Measurements from ENCODE around the gene DDI2.
"Not testable (repeated sequence)": the region's sequence is repeated elsewhere in the genome, so short reads cannot be mapped to it uniquely, and the experiment has no call there.

Gene DDI2

DNA sequence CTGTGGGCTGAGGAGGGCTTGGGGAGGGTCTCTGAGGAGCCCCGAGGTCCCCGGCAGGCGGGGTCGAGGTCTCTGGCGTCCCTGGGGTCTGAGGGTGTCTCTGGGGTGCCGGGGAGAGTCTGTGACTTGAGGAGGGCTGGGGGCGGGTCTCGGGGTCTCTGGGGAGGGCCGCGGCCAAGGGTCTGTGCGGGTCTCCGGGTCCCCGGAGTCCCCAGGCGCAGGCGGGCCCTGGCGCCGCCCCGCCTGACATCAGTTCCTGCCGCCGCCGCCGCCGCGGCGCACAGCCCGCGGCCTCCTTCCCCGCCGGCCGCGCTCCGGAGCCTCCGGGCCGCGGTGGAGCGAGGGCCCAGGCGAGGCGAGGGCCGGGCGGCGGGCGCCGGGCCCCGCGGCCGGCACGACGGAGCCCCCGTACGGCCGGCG lies 66.8 kb downstream of the DDI2 start, which contains the start of gene PLEKHM2:
Gene PLEKHM2 (plus strand): TSS at position 279 of the 420 bp plus-strand sequence. CDS start 239 bp downstream, outside the sequence.
- H3K27ac ChIP-seq (ENCODE audit: low read length), result peak within 1 kb of the TSS; percentile 87
- H3K4me1 ChIP-seq (ENCODE audit: control insufficient read depth in 1 of 2, insufficient read depth in 2 of 2, low read length in 2 of 2), result peaks cover 9 to 17% of the 10 kb centered on the region in 2 donors
- H3K9me3 ChIP-seq (ENCODE audit: control insufficient read depth in 1 of 2, low read length in 2 of 2), result no peaks in the 10 kb centered on the region
- H3K4me3 ChIP-seq (ENCODE audit: low read depth in 1 of 2, low read length in 2 of 2), result peak within 1 kb of the TSS; percentile 85 to 86
- peaks cover 0 to 4% of the 10 kb centered on the region in 2 donors for H3K36me3 ChIP-seq (ENCODE audit: control insufficient read depth in 1 of 2, insufficient read depth in 2 of 2, low read length in 2 of 2)
- H3K27me3 ChIP-seq (ENCODE audit: low read depth, low read length), result no peaks in the 10 kb centered on the region

- Histone ChIP-seq H3K27ac (ENCODE audit: low read length) (peak overlapping the region; percentile 84), H3K27me3 (ENCODE audit: low read depth, low read length) (no peaks in the 10 kb centered on the region), H3K4me1 (ENCODE audit: control insufficient read depth in 1 of 2, insufficient read depth in 2 of 2, low read length in 2 of 2) (peaks cover 9 to 17% of the 10 kb centered on the region in 2 donors), H3K9me3 (ENCODE audit: control insufficient read depth in 1 of 2, low read length in 2 of 2) (no peaks in the 10 kb centered on the region), H3K4me3 (ENCODE audit: low read depth in 1 of 2, low read length in 2 of 2) (peak overlapping the region; percentile 85 to 86), H3K36me3 (ENCODE audit: control insufficient read depth in 1 of 2, insufficient read depth in 2 of 2, low read length in 2 of 2) (peaks cover 0 to 4% of the 10 kb centered on the region in 2 donors)
Observed at GRCh38 chr1:15684468-15685291, 67.4 kb downstream of the DDI2 start.

GRCh38 chr1:15685820-15686219 lies 68.6 kb downstream of the DDI2 start:
- H3K9me3 ChIP-seq (ENCODE audit: control insufficient read depth in 1 of 2, low read length in 2 of 2), result no peaks in the 10 kb centered on the region
- H3K27me3 ChIP-seq (ENCODE audit: low read depth, low read length), result no peaks in the 10 kb centered on the region
- H3K4me1 ChIP-seq (ENCODE audit: control insufficient read depth in 1 of 2, insufficient read depth in 2 of 2, low read length in 2 of 2), result peaks cover 11 to 20% of the 10 kb centered on the region in 2 donors
- H3K36me3 ChIP-seq (ENCODE audit: control insufficient read depth in 1 of 2, insufficient read depth in 2 of 2, low read length in 2 of 2), result peaks cover 0 to 4% of the 10 kb centered on the region in 2 donors
- peak overlapping the region; percentile 84 for H3K27ac ChIP-seq (ENCODE audit: low read length)
- H3K4me3 ChIP-seq (ENCODE audit: low read depth in 1 of 2, low read length in 2 of 2), result peak overlapping the region; percentile 85 to 86

DNA sequence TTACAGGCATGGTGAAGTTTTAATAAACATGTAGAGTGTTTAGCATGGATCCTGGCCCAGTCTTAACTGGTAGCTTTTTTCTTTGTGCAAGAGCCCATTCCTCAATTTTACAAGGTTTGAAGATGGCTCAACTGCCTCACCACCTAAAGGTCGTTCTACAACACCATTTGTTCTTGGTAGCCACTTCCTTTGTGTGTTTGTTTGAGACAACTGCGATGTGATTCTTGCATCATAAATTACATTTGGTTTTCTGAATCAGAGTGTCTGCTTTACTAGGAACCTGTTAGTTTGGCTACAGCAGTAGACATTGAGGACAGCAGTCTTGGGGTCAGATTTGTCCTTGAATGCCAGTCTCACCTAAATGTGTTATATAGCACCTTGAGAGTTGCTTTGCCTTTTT lies 70.2 kb downstream of the DDI2 start:
- Histone ChIP-seq H3K36me3 (ENCODE audit: control insufficient read depth in 1 of 2, insufficient read depth in 2 of 2, low read length in 2 of 2) (peaks cover 0 to 4% of the 10 kb centered on the region in 2 donors), H3K27me3 (ENCODE audit: low read depth, low read length) (no peaks in the 10 kb centered on the region), H3K27ac (ENCODE audit: low read length) (no peak overlapping the region), H3K4me1 (ENCODE audit: control insufficient read depth in 1 of 2, insufficient read depth in 2 of 2, low read length in 2 of 2) (peaks cover 9 to 34% of the 10 kb centered on the region in 2 donors), H3K9me3 (ENCODE audit: control insufficient read depth in 1 of 2, low read length in 2 of 2) (no peaks in the 10 kb centered on the region), H3K4me3 (ENCODE audit: low read depth in 1 of 2, low read length in 2 of 2) (no peak overlapping the region)

DNA sequence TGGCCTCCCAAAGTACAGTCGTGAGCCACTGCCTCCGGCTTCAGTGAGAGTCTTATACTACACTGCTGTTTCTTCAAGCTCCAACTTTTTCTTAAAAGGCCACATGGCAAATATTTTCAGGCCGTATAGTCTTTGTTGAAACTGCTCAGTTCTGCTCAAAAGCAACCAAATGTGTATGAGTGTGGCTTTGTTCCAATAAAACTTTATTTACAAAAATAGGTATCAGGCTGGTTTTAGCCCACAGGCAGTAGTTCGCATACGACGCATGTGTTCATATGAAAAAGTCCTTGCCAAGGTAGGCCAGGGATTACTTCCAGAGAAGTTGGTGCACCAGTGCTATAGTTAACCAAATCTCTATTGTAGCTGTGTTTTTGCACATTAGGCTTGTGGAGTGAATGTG lies 73.1 kb downstream of the DDI2 start:
- Histone ChIP-seq H3K4me1 (ENCODE audit: control insufficient read depth in 1 of 2, insufficient read depth in 2 of 2, low read length in 2 of 2) (peaks cover 9 to 29% of the 10 kb centered on the region in 2 donors), H3K27me3 (ENCODE audit: low read depth, low read length) (no peaks in the 10 kb centered on the region), H3K36me3 (ENCODE audit: control insufficient read depth in 1 of 2, insufficient read depth in 2 of 2, low read length in 2 of 2) (no peaks in the 10 kb centered on the region), H3K9me3 (ENCODE audit: control insufficient read depth in 1 of 2, low read length in 2 of 2) (no peaks in the 10 kb centered on the region), H3K4me3 (ENCODE audit: low read depth in 1 of 2, low read length in 2 of 2) (no peak overlapping the region), H3K27ac (ENCODE audit: low read length) (no peak overlapping the region)

- no peak overlapping the region for H3K4me3 ChIP-seq (ENCODE audit: low read depth in 1 of 2, low read length in 2 of 2)
- peaks cover 3 to 17% of the 10 kb centered on the region in 2 donors for H3K4me1 ChIP-seq (ENCODE audit: control insufficient read depth in 1 of 2, insufficient read depth in 2 of 2, low read length in 2 of 2)
- no peaks in the 10 kb centered on the region for H3K27me3 ChIP-seq (ENCODE audit: low read depth, low read length)
- no peaks in the 10 kb centered on the region for H3K9me3 ChIP-seq (ENCODE audit: control insufficient read depth in 1 of 2, low read length in 2 of 2)
- H3K36me3 ChIP-seq (ENCODE audit: control insufficient read depth in 1 of 2, insufficient read depth in 2 of 2, low read length in 2 of 2), result peaks cover 0 to 2% of the 10 kb centered on the region in 2 donors
- peak overlapping the region; percentile 39 for H3K27ac ChIP-seq (ENCODE audit: low read length)
Observed at GRCh38 chr1:15691434-15692032, 74.3 kb downstream of the DDI2 start.

DNA sequence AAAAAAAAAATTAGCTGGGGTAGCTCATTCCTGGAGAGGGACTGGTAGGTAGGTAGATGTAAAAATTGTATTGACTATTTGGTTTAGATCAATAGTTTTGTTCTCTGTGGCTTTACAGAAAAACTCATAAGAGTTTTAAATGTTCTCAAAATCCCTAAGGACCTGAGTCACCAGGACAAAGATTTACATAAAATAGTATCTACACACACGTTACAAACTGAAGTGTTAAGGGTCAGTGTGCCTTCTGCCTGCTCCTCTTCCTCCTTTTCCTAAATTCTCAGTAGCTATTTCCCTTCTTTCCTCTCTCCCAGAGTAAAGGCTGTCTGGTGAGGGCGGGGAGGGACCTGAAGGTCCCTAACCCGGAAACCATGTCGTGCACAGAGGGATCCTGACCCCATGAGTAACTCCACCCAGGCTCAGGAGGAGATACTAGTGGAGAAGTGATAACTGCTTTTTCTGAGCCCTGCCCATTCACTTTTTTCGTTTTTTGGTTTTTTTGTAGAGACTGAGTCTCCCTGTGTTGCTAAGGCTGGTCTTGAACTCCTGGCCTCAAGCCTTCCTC lies 74.9 kb downstream of the DDI2 start:
- H3K4me3 ChIP-seq (ENCODE audit: low read depth in 1 of 2, low read length in 2 of 2), result no peak overlapping the region
- H3K9me3 ChIP-seq (ENCODE audit: control insufficient read depth in 1 of 2, low read length in 2 of 2), result no peaks in the 10 kb centered on the region
- peaks cover 3 to 20% of the 10 kb centered on the region in 2 donors for H3K4me1 ChIP-seq (ENCODE audit: control insufficient read depth in 1 of 2, insufficient read depth in 2 of 2, low read length in 2 of 2)
- H3K36me3 ChIP-seq (ENCODE audit: control insufficient read depth in 1 of 2, insufficient read depth in 2 of 2, low read length in 2 of 2), result peaks cover 0 to 5% of the 10 kb centered on the region in 2 donors
- H3K27me3 ChIP-seq (ENCODE audit: low read depth, low read length), result no peaks in the 10 kb centered on the region
- no peak overlapping the region for H3K27ac ChIP-seq (ENCODE audit: low read length)

DNA sequence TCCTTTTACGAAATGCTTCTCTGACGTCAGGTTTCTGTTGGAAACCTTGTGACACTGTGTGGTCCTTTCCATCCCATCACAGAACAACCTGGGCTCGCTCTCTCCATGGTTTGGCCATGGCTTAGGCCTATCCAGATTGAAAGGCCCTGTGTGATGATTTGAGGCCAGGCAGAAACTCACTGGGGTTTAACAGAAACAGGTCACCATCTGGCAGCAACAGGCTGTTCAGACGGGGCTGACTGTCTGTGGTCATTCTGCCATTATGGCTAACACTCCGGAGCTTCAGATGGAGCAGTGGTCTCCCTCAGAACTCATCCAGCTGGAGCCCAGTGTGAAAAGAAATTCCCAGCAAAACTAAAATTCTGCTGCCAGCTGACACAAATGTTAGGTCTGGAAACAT lies 76.1 kb downstream of the DDI2 start:
- H3K4me3 ChIP-seq (ENCODE audit: low read depth in 1 of 2, low read length in 2 of 2), result no peak overlapping the region
- H3K36me3 ChIP-seq (ENCODE audit: control insufficient read depth in 1 of 2, insufficient read depth in 2 of 2, low read length in 2 of 2), result peaks cover 0 to 5% of the 10 kb centered on the region in 2 donors
- no peaks in the 10 kb centered on the region for H3K9me3 ChIP-seq (ENCODE audit: control insufficient read depth in 1 of 2, low read length in 2 of 2)
- H3K4me1 ChIP-seq (ENCODE audit: control insufficient read depth in 1 of 2, insufficient read depth in 2 of 2, low read length in 2 of 2), result peaks cover 3 to 27% of the 10 kb centered on the region in 2 donors
- H3K27ac ChIP-seq (ENCODE audit: low read length), result no peak overlapping the region
- no peaks in the 10 kb centered on the region for H3K27me3 ChIP-seq (ENCODE audit: low read depth, low read length)

GRCh38 chr1:15696956-15697521 lies 79.8 kb downstream of the DDI2 start:
- Histone ChIP-seq H3K4me3 (ENCODE audit: low read depth in 1 of 2, low read length in 2 of 2) (peak overlapping the region in 1 of 2 donors; percentile 5), H3K36me3 (ENCODE audit: control insufficient read depth in 1 of 2, insufficient read depth in 2 of 2, low read length in 2 of 2) (peaks cover 0 to 5% of the 10 kb centered on the region in 2 donors), H3K27me3 (ENCODE audit: low read depth, low read length) (no peaks in the 10 kb centered on the region), H3K27ac (ENCODE audit: low read length) (peak overlapping the region; percentile 39), H3K9me3 (ENCODE audit: control insufficient read depth in 1 of 2, low read length in 2 of 2) (no peaks in the 10 kb centered on the region), H3K4me1 (ENCODE audit: control insufficient read depth in 1 of 2, insufficient read depth in 2 of 2, low read length in 2 of 2) (peaks cover 3 to 22% of the 10 kb centered on the region in 2 donors)

DNA sequence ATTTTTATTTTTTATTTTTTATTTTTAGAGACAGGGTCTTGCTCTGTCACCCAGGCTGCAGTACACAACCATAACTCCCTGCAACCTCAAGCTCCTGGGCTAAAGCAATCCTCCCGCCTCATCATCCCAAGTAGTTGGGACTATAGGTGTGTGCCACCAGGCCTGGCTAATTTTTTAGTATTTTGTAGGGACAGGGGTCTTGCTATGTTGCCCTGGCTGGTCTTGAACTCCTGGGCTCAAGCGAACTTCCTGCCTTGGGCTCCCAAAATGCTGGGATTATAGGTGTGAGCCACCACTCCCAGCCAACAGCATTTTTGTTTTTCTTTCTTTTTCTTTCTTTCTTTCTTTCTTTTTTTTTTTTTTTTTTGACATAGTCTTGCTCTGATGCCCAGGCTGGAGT lies 80.9 kb downstream of the DDI2 start:
- Histone ChIP-seq H3K27me3 (ENCODE audit: low read depth, low read length) (no peaks in the 10 kb centered on the region), H3K4me1 (ENCODE audit: control insufficient read depth in 1 of 2, insufficient read depth in 2 of 2, low read length in 2 of 2) (peaks cover 3 to 26% of the 10 kb centered on the region in 2 donors), H3K36me3 (ENCODE audit: control insufficient read depth in 1 of 2, insufficient read depth in 2 of 2, low read length in 2 of 2) (peaks cover 0 to 5% of the 10 kb centered on the region in 2 donors), H3K4me3 (ENCODE audit: low read depth in 1 of 2, low read length in 2 of 2) (no peak overlapping the region), H3K9me3 (ENCODE audit: control insufficient read depth in 1 of 2, low read length in 2 of 2) (no peaks in the 10 kb centered on the region), H3K27ac (ENCODE audit: low read length) (no peak overlapping the region)

DNA sequence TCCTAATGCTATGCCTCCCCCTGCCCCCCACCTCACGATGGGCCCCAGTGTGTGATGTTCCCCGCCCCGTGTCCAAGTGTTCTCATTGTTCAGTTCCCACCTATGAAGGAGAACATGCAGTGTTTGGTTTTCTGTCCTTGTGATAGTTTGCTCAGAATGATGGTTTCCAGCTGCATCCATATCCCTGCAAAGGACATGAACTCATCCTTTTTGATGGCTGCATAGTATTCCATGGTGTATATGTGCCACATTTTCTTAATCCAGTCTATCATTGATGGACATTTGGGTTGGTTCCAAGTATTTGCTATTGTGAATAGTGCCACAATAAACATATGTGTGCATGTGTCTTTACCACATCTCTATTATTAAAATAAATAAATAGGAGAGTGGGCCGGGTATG lies 82.1 kb downstream of the DDI2 start:
- not testable (repeated sequence) for H3K36me3 ChIP-seq (ENCODE audit: control insufficient read depth in 1 of 2, insufficient read depth in 2 of 2, low read length in 2 of 2); H3K27ac ChIP-seq (ENCODE audit: low read length); H3K27me3 ChIP-seq (ENCODE audit: low read depth, low read length); H3K9me3 ChIP-seq (ENCODE audit: control insufficient read depth in 1 of 2, low read length in 2 of 2); H3K4me3 ChIP-seq (ENCODE audit: low read depth in 1 of 2, low read length in 2 of 2)
- H3K4me1 ChIP-seq (ENCODE audit: control insufficient read depth in 1 of 2, insufficient read depth in 2 of 2, low read length in 2 of 2), result peaks cover 10 to 29% of the 10 kb centered on the region in 2 donors
